NT2/D1 (cell line): Measurements from ENCODE around the gene FBXL4.
"Not testable (repeated sequence)": the region's sequence is repeated elsewhere in the genome, so short reads cannot be mapped to it uniquely, and the experiment has no call there.

ENCODE experiments used
- DNase-seq: peaks from one replicate; pipeline ENCODE4 v3.0.0-alpha.2; 2011; ENCODE audit warnings: low read depth, low spot score
- H3K27me3 ChIP-seq: 2 replicates; pipeline ENCODE4 v1.6.0; 2011; ENCODE audit warnings: mild to moderate bottlenecking; ENCODE audit not compliant: insufficient read length, insufficient read depth
- H3K36me3 ChIP-seq: 2 replicates; pipeline ENCODE4 v1.6.1; 2011; ENCODE audit warnings: mild to moderate bottlenecking, low read length, mixed read lengths; ENCODE audit not compliant: insufficient read depth, insufficient read length
- H3K4me1 ChIP-seq: 2 replicates; pipeline ENCODE4 v1.5.1; 2011; ENCODE audit not compliant: insufficient read depth, insufficient read length
- H3K4me3 ChIP-seq: 2 replicates; pipeline ENCODE4 v1.5.1; 2011; ENCODE audit warnings: low read depth; ENCODE audit not compliant: insufficient read length
- H3K9ac ChIP-seq: 2 replicates; pipeline ENCODE4 v1.6.0; 2011; ENCODE audit warnings: low read depth; ENCODE audit not compliant: insufficient read length
- H3K9me3 ChIP-seq: 2 replicates; pipeline ENCODE4 v1.5.1; 2011; ENCODE audit warnings: mild to moderate bottlenecking, low read length; ENCODE audit not compliant: insufficient read depth
- SUZ12 ChIP-seq: IDR thresholded peaks from 2 replicates; pipeline ENCODE4 v1.6.1; 2011; ENCODE audit not compliant: insufficient read length, insufficient read depth; ENCODE audit errors: extremely low read depth
- YY1 ChIP-seq: IDR thresholded peaks from 2 replicates; pipeline ENCODE4 v1.6.1; 2011; ENCODE audit not compliant: insufficient read length, insufficient read depth
- ZNF274 ChIP-seq: IDR thresholded peaks from 2 replicates; pipeline ENCODE4 v1.6.1; 2011; ENCODE audit warnings: mild to moderate bottlenecking, low read depth, low read length

The FBXL4 gene

GRCh38 chr6:98920904-98921431, 26.8 kb downstream of the FBXL4 start:
- no peaks in the 10 kb centered on the region for H3K4me1 ChIP-seq
- H3K9me3 ChIP-seq = no peaks in the 10 kb centered on the region
- no peak for DNase-seq
- no peak overlapping the region for H3K4me3 ChIP-seq
- no peak overlapping the region for H3K9ac ChIP-seq
- peaks cover 3% of the 10 kb centered on the region for H3K36me3 ChIP-seq
- TF ChIP-seq YY1 (no peak), ZNF274 (no peak), SUZ12 (no peak)
- no peaks in the 10 kb centered on the region for H3K27me3 ChIP-seq

- H3K4me1 ChIP-seq, H3K9ac ChIP-seq, H3K36me3 ChIP-seq, H3K27me3 ChIP-seq, H3K4me3 ChIP-seq, DNase-seq, H3K9me3 ChIP-seq: not testable (repeated sequence)
Observed at GRCh38 chr6:98910946-98911345, 36.8 kb downstream of the FBXL4 start.

GRCh38 chr6:98909236-98909635, 38.5 kb downstream of the FBXL4 start:
- Histone ChIP-seq H3K9ac (no peak overlapping the region), H3K27me3 (no peaks in the 10 kb centered on the region), H3K9me3 (no peaks in the 10 kb centered on the region), H3K4me3 (no peak overlapping the region), H3K4me1 (no peaks in the 10 kb centered on the region), H3K36me3 (peaks cover 3% of the 10 kb centered on the region)
- no peak for DNase-seq
- TF ChIP-seq YY1 (no peak), SUZ12 (no peak), ZNF274 (no peak)

GRCh38 chr6:98906342-98906741, 41.4 kb downstream of the FBXL4 start:
- H3K4me1 ChIP-seq, H3K36me3 ChIP-seq, H3K9ac ChIP-seq: not testable (repeated sequence)

GRCh38 chr6:98905759-98906158, 42.0 kb downstream of the FBXL4 start:
- peaks cover 3% of the 10 kb centered on the region for H3K36me3 ChIP-seq
- H3K4me3 ChIP-seq = no peak overlapping the region
- H3K27me3 ChIP-seq = no peaks in the 10 kb centered on the region
- H3K4me1 ChIP-seq = no peaks in the 10 kb centered on the region
- DNase-seq = no peak
- no peaks in the 10 kb centered on the region for H3K9me3 ChIP-seq
- no peak for TF ChIP-seq SUZ12
- TF ChIP-seq ZNF274 = no peak
- TF ChIP-seq YY1 = no peak
- no peak overlapping the region for H3K9ac ChIP-seq

More at GRCh38 chr6:98906342-98906741, 41.4 kb downstream of the FBXL4 start:
- H3K9me3 ChIP-seq, DNase-seq, H3K4me3 ChIP-seq, H3K27me3 ChIP-seq: not testable (repeated sequence)

- H3K9ac ChIP-seq = no peak overlapping the region
- H3K4me1 ChIP-seq = no peaks in the 10 kb centered on the region
- H3K36me3 ChIP-seq = peaks cover 3% of the 10 kb centered on the region
- no peak overlapping the region for H3K4me3 ChIP-seq
- no peaks in the 10 kb centered on the region for H3K9me3 ChIP-seq
- no peak for TF ChIP-seq SUZ12
- no peak for TF ChIP-seq ZNF274
- TF ChIP-seq YY1 = no peak
- no peak for DNase-seq
- H3K27me3 ChIP-seq = no peaks in the 10 kb centered on the region
Observed at GRCh38 chr6:98904096-98904495, 43.6 kb downstream of the FBXL4 start.

GRCh38 chr6:98900706-98901105, 47.0 kb downstream of the FBXL4 start:
- H3K27me3 ChIP-seq = no peaks in the 10 kb centered on the region
- no peaks in the 10 kb centered on the region for H3K9me3 ChIP-seq
- no peak overlapping the region for H3K9ac ChIP-seq
- H3K4me1 ChIP-seq = no peaks in the 10 kb centered on the region
- DNase-seq = no peak
- H3K4me3 ChIP-seq = no peak overlapping the region
- TF ChIP-seq SUZ12 (no peak), YY1 (no peak), ZNF274 (no peak)
- peaks cover 7% of the 10 kb centered on the region for H3K36me3 ChIP-seq

- peaks cover 5% of the 10 kb centered on the region for H3K36me3 ChIP-seq
- no peak overlapping the region for H3K4me3 ChIP-seq
- H3K9ac ChIP-seq = no peak overlapping the region
- no peaks in the 10 kb centered on the region for H3K27me3 ChIP-seq
- TF ChIP-seq SUZ12 (no peak), YY1 (no peak), ZNF274 (no peak)
- H3K9me3 ChIP-seq = no peaks in the 10 kb centered on the region
- no peaks in the 10 kb centered on the region for H3K4me1 ChIP-seq
- no peak for DNase-seq
Observed at GRCh38 chr6:98894810-98895209, 52.9 kb downstream of the FBXL4 start.
